Activated T-cell treated with anti-CD3 and anti-CD28 coated beads, Interleukin-2, amount 50 U/mL, for 4 hours (primary cell): ENCODE measurements around the gene TOP2A. TPM values are rescaled to one million over a fixed set of nuclear protein-coding genes. Genes with fewer than 3 reads are reported as not detected.
A peak's percentile ranks its signal among the peaks of the same experiment; 100 is the strongest.

Experiments
- ATAC-seq, 2 donors: fragments of 200-7000 bp; cut with Tn5 transposase; one replicate each; pipeline ENCODE4 v1.10.0; 2021
- DNase-seq: peaks from one replicate; pipeline ENCODE4 v3.0.0-alpha.2; 2020
- H3K27me3 Mint-ChIP-seq: one replicate; pipeline ENCODE4 v1.8.0; 2021; ENCODE audit warnings: low read depth, mixed read lengths
- H3K36me3 Mint-ChIP-seq: one replicate; pipeline ENCODE4 v1.8.0; 2022; ENCODE audit warnings: mixed read lengths; ENCODE audit not compliant: insufficient read depth
- H3K4me1 Mint-ChIP-seq: one replicate; pipeline ENCODE4 v1.8.0; 2021; ENCODE audit warnings: low read depth, mixed read lengths
- H3K4me3 Mint-ChIP-seq: one replicate; pipeline ENCODE4 v1.8.0; 2021; ENCODE audit warnings: mild to moderate bottlenecking, moderate library complexity, mixed read lengths
- H3K9me3 Mint-ChIP-seq: one replicate; pipeline ENCODE4 v1.8.0; 2021; ENCODE audit warnings: mixed read lengths
- total RNA-seq, 3 donors: library from RNA; stranded (reverse); gene quantifications; one replicate each; pipeline ENCODE4 v1.2.1, GENCODE V29; 2021

TOP2A gene
- total RNA-seq, 3 donors from 2014 or later, result 10.4 to 16.4 (median 12.0) TPM

- H3K9me3 Mint-ChIP-seq, result no peaks in the 10 kb centered on the region
- ATAC-seq (no peak), DNase-seq (no peak)
- H3K4me3 Mint-ChIP-seq, result no peak overlapping the region
- H3K4me1 Mint-ChIP-seq, result no peaks in the 10 kb centered on the region
- H3K27me3 Mint-ChIP-seq, result no peaks in the 10 kb centered on the region
- H3K36me3 Mint-ChIP-seq, result peaks cover 2% of the 10 kb centered on the region
These were observed 41.3 kb upstream of the TOP2A start for GRCh38 chr17:40458851-40459482.

DNA sequence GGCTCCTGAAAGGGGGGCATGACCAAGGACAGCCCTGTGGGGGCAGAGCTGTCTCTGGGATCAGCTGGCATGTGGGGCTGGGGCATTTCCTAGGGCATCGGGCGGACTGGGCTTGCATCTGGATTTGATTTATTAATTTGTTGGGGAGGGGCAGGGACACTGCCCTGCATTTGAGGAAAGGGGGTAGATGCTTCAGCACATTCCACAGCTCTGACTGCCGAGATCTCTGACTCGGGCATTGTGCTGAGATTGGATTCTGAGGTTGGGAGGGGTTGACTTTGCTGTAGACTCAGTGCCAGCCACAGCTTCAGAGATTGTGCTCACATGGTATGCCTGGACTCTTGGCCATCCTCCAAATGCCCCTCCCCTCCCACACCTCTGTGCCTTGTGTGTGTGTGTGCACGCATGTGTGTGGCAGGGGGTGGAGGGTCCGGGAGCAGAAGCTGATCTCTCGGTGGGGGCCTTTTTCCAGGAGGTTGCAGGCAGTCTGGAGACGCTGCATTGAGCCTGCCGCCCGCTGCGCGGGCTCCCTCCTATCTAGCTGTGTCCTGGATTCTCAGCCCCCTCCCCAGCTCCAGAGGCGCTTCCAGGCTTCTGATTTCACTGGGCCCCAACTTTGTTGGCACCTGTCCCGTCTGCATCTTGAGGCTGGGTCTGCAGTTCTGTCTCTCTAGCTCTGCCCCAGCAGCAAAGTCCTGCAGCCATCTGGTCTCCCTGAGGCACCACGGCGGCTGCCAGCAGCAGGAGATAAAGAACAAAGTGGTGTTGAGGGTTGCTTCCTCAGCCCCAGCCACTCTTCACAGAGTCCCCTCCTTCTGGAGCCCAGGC, 40.5 kb upstream of the TOP2A start:
- ATAC-seq, result no peak
- no peaks in the 10 kb centered on the region for H3K27me3 Mint-ChIP-seq

DNA sequence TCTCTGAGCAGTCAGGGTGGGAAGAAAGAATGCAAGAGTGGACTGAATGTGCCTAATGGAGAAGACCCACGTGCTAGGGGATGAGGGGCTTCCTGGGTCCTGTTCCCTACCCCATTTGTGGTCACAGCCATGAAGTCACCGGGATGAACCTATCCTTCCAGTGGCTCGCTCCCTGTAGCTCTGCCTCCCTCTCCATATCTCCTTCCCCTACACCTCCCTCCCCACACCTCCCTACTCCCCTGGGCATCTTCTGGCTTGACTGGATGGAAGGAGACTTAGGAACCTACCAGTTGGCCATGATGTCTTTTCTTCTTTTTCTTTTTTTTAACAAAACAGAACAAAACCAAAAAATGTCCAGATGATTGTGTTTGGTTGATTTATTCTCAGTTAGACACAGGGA, 39.7 kb upstream of the TOP2A start:
- ATAC-seq, result no peak
- Mint-ChIP-seq H3K4me3 (no peak overlapping the region), H3K4me1 (peaks cover under 1% of the 10 kb centered on the region), H3K9me3 (no peaks in the 10 kb centered on the region), H3K27me3 (no peaks in the 10 kb centered on the region), H3K36me3 (peaks cover 2% of the 10 kb centered on the region)
- DNase-seq, result no peak

More for the DNA sequence above, 40.5 kb upstream of the TOP2A start:
- peaks cover 2% of the 10 kb centered on the region for H3K36me3 Mint-ChIP-seq
- no peaks in the 10 kb centered on the region for H3K9me3 Mint-ChIP-seq
- no peaks in the 10 kb centered on the region for H3K4me1 Mint-ChIP-seq
- no peak overlapping the region for H3K4me3 Mint-ChIP-seq
- no peak for DNase-seq

- no peaks in the 10 kb centered on the region for H3K9me3 Mint-ChIP-seq
- no peak for DNase-seq
- no peak overlapping the region for H3K4me3 Mint-ChIP-seq
- H3K27me3 Mint-ChIP-seq, result no peaks in the 10 kb centered on the region
- no peak for ATAC-seq
- peaks cover 2% of the 10 kb centered on the region for H3K36me3 Mint-ChIP-seq
- peaks cover 5% of the 10 kb centered on the region for H3K4me1 Mint-ChIP-seq
These were observed 38.8 kb upstream of the TOP2A start for GRCh38 chr17:40456396-40456951.

GRCh38 chr17:40454613-40454995, 36.9 kb upstream of the TOP2A start:
- no peaks in the 10 kb centered on the region for H3K9me3 Mint-ChIP-seq
- peaks cover 5% of the 10 kb centered on the region for H3K4me1 Mint-ChIP-seq
- peaks cover 2% of the 10 kb centered on the region for H3K36me3 Mint-ChIP-seq
- ATAC-seq, result no peak
- no peak for DNase-seq
- no peaks in the 10 kb centered on the region for H3K27me3 Mint-ChIP-seq
- no peak overlapping the region for H3K4me3 Mint-ChIP-seq

DNA sequence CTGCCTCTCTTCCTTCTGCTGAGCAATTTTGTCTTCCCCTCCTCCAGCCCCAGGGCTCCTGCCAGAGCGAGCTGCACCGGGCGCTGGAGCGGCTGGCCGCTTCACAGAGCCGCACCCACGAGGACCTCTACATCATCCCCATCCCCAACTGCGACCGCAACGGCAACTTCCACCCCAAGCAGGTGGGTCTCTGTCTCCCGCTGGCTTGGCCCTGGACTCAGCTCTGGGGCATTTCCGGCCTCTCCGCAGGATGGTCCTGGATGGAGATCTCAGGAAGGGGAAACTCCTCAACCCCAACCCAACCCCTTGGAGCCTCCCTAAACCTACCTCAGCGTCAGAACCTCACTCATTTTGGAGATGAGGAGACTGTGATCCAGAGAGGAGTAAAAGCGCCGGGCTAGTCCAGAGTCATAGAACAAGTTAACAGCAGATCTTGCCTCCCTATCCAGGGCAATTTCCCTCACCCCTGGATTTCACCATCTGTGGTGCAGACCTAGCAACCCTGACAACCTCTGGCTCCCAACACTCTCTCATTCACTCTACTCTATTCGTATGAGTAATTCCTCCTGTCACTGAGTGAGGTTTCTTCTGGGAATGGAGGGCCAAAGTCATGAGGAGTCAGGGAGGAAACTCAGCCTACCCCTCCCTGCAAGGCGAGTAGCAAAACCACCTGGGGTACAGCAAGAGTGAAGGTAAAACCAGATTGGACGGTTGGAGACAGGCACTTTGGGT, 36.4 kb upstream of the TOP2A start:
- peaks cover 5% of the 10 kb centered on the region for H3K4me1 Mint-ChIP-seq
- H3K4me3 Mint-ChIP-seq, result no peak overlapping the region
- peaks cover 2% of the 10 kb centered on the region for H3K36me3 Mint-ChIP-seq
- no peak for DNase-seq
- H3K9me3 Mint-ChIP-seq, result no peaks in the 10 kb centered on the region
- ATAC-seq, result no peak
- no peaks in the 10 kb centered on the region for H3K27me3 Mint-ChIP-seq

GRCh38 chr17:40452921-40453378, 35.3 kb upstream of the TOP2A start:
- Mint-ChIP-seq H3K4me3 (no peak overlapping the region), H3K9me3 (no peaks in the 10 kb centered on the region), H3K36me3 (peaks cover 2% of the 10 kb centered on the region), H3K27me3 (no peaks in the 10 kb centered on the region), H3K4me1 (peaks cover 10% of the 10 kb centered on the region)
- DNase-seq, result no peak
- ATAC-seq, result no peak

- H3K27me3 Mint-ChIP-seq, result no peaks in the 10 kb centered on the region
- DNase-seq (no peak), ATAC-seq (no peak)
- no peaks in the 10 kb centered on the region for H3K9me3 Mint-ChIP-seq
- peaks cover 15% of the 10 kb centered on the region for H3K4me1 Mint-ChIP-seq
- peaks cover 2% of the 10 kb centered on the region for H3K36me3 Mint-ChIP-seq
- no peak overlapping the region for H3K4me3 Mint-ChIP-seq
These were observed 34.6 kb upstream of the TOP2A start for GRCh38 chr17:40452216-40452787.

DNA sequence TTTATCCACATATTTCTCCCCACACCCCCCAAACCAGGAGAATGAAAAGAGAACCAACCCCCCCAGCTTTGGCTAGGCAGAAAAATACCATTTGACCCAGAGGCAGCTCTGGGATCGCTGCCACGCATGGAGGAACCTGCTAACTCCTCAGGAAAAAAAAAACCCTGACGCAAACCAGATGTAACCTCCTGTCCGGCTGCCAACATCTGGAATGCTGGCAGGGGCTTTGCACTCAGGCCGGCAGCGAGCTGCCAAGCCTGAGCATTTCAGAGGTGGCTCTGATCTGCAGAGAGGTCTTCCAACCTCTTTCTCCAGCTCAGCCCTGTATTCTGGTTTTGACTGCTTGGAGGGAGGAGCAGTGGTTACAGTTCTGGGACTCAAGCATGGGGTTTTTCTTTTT, 33.7 kb upstream of the TOP2A start:
- Mint-ChIP-seq H3K4me3 (no peak overlapping the region), H3K9me3 (no peaks in the 10 kb centered on the region), H3K36me3 (peaks cover 2% of the 10 kb centered on the region), H3K4me1 (peaks cover 15% of the 10 kb centered on the region), H3K27me3 (no peaks in the 10 kb centered on the region)
- ATAC-seq (no peak), DNase-seq (no peak)

GRCh38 chr17:40450175-40450574, 32.5 kb upstream of the TOP2A start:
- Mint-ChIP-seq H3K9me3 (no peaks in the 10 kb centered on the region), H3K27me3 (no peaks in the 10 kb centered on the region), H3K36me3 (peaks cover 2% of the 10 kb centered on the region), H3K4me1 (peaks cover 20% of the 10 kb centered on the region), H3K4me3 (no peak overlapping the region)
- ATAC-seq (no peak), DNase-seq (peak; percentile 43)

DNA sequence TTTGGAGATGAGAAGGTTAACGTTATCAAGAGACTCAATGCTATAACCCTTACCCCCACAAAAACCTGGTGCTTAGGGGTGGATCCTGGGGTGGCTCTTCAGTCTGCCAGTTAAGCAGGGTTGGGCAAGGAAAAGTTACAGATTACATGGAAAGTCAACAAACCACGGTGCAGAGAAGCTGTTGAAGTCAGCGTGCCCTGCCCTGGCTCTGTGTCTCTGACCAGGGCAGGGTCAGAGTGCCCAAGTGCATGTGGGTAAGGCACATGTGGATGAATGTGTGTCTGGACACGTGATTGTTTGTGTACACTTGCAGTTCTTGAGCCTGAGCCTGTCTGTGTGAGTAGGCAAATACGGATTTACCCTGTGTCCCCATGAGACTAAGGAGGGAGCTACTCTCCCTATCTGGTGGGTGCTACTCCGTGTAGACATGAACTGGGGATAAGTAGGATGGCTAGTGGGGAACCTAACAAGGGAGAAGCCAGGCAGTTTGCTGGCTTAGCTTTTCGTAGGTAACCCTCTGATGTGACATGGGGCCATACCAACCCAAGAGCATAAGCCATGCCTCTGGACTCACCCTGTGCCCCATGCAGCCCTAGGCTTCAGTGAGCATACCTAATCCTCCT, 31.1 kb upstream of the TOP2A start:
- no peak for DNase-seq
- no peaks in the 10 kb centered on the region for H3K9me3 Mint-ChIP-seq
- H3K36me3 Mint-ChIP-seq, result no peaks in the 10 kb centered on the region
- H3K27me3 Mint-ChIP-seq, result no peaks in the 10 kb centered on the region
- no peak overlapping the region for H3K4me3 Mint-ChIP-seq
- peaks cover 35% of the 10 kb centered on the region for H3K4me1 Mint-ChIP-seq
- no peak for ATAC-seq

- DNase-seq (no peak), ATAC-seq (no peak)
- H3K4me3 Mint-ChIP-seq, result no peak overlapping the region
- peaks cover 35% of the 10 kb centered on the region for H3K4me1 Mint-ChIP-seq
- no peaks in the 10 kb centered on the region for H3K9me3 Mint-ChIP-seq
- no peaks in the 10 kb centered on the region for H3K27me3 Mint-ChIP-seq
- no peaks in the 10 kb centered on the region for H3K36me3 Mint-ChIP-seq
These were observed 30.5 kb upstream of the TOP2A start for GRCh38 chr17:40448213-40448638.

DNA sequence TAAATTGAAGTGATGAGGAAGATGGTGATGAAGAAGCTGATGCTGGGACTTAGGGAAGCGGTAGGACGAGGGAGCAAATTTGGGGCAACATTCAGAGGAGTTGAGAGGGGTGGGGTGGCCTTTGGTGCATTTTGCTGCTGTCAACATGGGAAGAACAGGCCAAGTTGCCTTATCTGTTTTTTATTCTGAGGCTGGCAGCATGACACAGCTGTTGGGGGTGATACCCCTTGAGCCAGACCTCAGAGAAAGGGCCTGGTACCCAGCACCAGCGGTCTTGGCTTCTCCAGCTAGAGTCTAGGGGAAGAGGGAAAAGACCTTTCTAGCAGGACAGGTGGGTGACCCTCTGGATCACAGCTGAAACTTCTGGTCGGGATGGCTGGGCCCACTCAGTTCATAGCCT, 30.1 kb upstream of the TOP2A start:
- no peaks in the 10 kb centered on the region for H3K36me3 Mint-ChIP-seq
- H3K4me1 Mint-ChIP-seq, result peaks cover 35% of the 10 kb centered on the region
- H3K9me3 Mint-ChIP-seq, result no peaks in the 10 kb centered on the region
- H3K4me3 Mint-ChIP-seq, result no peak overlapping the region
- no peaks in the 10 kb centered on the region for H3K27me3 Mint-ChIP-seq
- DNase-seq (no peak), ATAC-seq (no peak)
